GM19452 (cell line): ENCODE measurements around the gene GRK3.
"Not testable (repeated sequence)": the region's sequence is repeated elsewhere in the genome, so short reads cannot be mapped to it uniquely, and the experiment has no call there.

ENCODE experiments used
- ATAC-seq: cut with Tn5 transposase; IDR thresholded peaks from one replicate; pipeline ENCODE4 v1.9.1; 2021; ENCODE audit not compliant: unreplicated experiment

Gene GRK3

GRCh38 chr22:25694196-25694907 lies 129.9 kb downstream of the GRK3 start:
- ATAC-seq = no peak

- ATAC-seq = no peak
Observed at GRCh38 chr22:25695146-25695545, 130.7 kb downstream of the GRK3 start.

- ATAC-seq = no peak
Observed at GRCh38 chr22:25696763-25697162, 132.3 kb downstream of the GRK3 start.

GRCh38 chr22:25697181-25697664 lies 132.7 kb downstream of the GRK3 start:
- no peak for ATAC-seq

- no peak for ATAC-seq
Observed at GRCh38 chr22:25697978-25698377, 133.5 kb downstream of the GRK3 start.

GRCh38 chr22:25698461-25698860 lies 134.0 kb downstream of the GRK3 start:
- ATAC-seq = no peak

GRCh38 chr22:25698978-25699377 lies 134.5 kb downstream of the GRK3 start:
- ATAC-seq = no peak

GRCh38 chr22:25701056-25701780 lies 136.7 kb downstream of the GRK3 start:
- ATAC-seq = no peak

GRCh38 chr22:25702040-25702439 lies 137.6 kb downstream of the GRK3 start:
- ATAC-seq = no peak

GRCh38 chr22:25702571-25703167 lies 138.2 kb downstream of the GRK3 start:
- ATAC-seq = no peak

- no peak for ATAC-seq
Observed at GRCh38 chr22:25704701-25705100, 140.2 kb downstream of the GRK3 start.

GRCh38 chr22:25706197-25706596 lies 141.7 kb downstream of the GRK3 start:
- no peak for ATAC-seq

- not testable (repeated sequence) for ATAC-seq
Observed at GRCh38 chr22:25708430-25708829, 144.0 kb downstream of the GRK3 start.

- no peak for ATAC-seq
Observed at GRCh38 chr22:25709758-25710157, 145.3 kb downstream of the GRK3 start.

GRCh38 chr22:25710501-25710900 lies 146.0 kb downstream of the GRK3 start:
- ATAC-seq = no peak

- ATAC-seq = no peak
Observed at GRCh38 chr22:25711491-25711890, 147.0 kb downstream of the GRK3 start.

- no peak for ATAC-seq
Observed at GRCh38 chr22:25712661-25713400, 148.4 kb downstream of the GRK3 start.

GRCh38 chr22:25714070-25714469 lies 149.6 kb downstream of the GRK3 start:
- ATAC-seq = no peak

- ATAC-seq = no peak
Observed at GRCh38 chr22:25714739-25715138, 150.3 kb downstream of the GRK3 start.

- no peak for ATAC-seq
Observed at GRCh38 chr22:25716637-25717036, 152.2 kb downstream of the GRK3 start.

GRCh38 chr22:25718135-25718840 lies 153.8 kb downstream of the GRK3 start:
- no peak for ATAC-seq
